ENCODE measurements around the gene DUOX1. TPM values are rescaled to one million over a fixed set of nuclear protein-coding genes. Genes with fewer than 3 reads are reported as not detected.

DUOX1 gene
- total and polyA plus RNA-seq, 2 donors (not counting 1 experiment from before 2014, with no cell fraction given), result not detected

DNA sequence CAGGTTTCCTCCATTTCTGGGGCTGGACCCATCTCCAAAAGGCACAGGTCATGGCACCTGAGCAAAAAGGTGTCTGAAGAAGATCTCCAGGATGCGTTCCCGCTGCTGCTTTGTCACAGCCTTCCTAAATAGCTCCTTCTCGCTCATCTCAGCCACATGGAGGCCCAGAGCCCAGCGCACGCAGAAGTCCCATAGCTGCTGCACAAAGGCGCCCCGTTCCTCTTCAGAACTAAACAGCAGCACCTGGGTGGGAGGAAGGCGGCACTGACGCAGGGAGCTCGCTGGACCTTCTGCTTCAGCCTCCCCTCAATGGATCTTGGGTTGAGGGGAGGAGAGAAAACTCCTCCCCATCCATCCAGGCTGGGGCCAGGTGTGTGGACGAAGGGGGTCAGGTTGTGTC lies 24.2 kb upstream of the DUOX1 start:
- Histone ChIP-seq H3K79me2 (ENCODE audit: control insufficient read depth, insufficient read depth, low read length) (no peaks in the 10 kb centered on the region), H3K27ac (ENCODE audit: insufficient read depth, low read length) (no peak overlapping the region), H3K9me3 (ENCODE audit: control insufficient read depth, insufficient read depth, low read depth, low read length) (no peaks in the 10 kb centered on the region), H3K36me3 (ENCODE audit: control insufficient read depth, insufficient read depth, low read length) (no peaks in the 10 kb centered on the region), H3K9ac (ENCODE audit: insufficient read depth, low read length) (no peak overlapping the region), H4K20me1 (ENCODE audit: control insufficient read depth, extremely low read depth, insufficient read depth, low read length) (no peaks in the 10 kb centered on the region), H3K4me1 (ENCODE audit: control insufficient read depth, extremely low read depth, insufficient read depth, low read length) (no peaks in the 10 kb centered on the region), H3K4me2 (ENCODE audit: extremely low read depth, insufficient read depth, low read length) (no peak overlapping the region), H3K4me3 (replicated peaks in 1 of 4; ENCODE audit: control extremely low read depth in 1 of 4, insufficient read depth in 1 of 4, low read depth in 3 of 4, low read length in 4 of 4) (no peak overlapping the region), H3K27me3 (ENCODE audit: control insufficient read depth, insufficient read depth, low read length) (peaks cover 17% of the 10 kb centered on the region), H2AFZ (ENCODE audit: low read length) (no peak overlapping the region)
- DNase-seq (ENCODE audit: low read depth in 2 of 2), result no peak
- TF ChIP-seq EZH2 (IDR thresholded peaks at IDR 0.05; ENCODE audit: low read length, missing control alignments), result no peak
- TF ChIP-seq, protein P1, sequence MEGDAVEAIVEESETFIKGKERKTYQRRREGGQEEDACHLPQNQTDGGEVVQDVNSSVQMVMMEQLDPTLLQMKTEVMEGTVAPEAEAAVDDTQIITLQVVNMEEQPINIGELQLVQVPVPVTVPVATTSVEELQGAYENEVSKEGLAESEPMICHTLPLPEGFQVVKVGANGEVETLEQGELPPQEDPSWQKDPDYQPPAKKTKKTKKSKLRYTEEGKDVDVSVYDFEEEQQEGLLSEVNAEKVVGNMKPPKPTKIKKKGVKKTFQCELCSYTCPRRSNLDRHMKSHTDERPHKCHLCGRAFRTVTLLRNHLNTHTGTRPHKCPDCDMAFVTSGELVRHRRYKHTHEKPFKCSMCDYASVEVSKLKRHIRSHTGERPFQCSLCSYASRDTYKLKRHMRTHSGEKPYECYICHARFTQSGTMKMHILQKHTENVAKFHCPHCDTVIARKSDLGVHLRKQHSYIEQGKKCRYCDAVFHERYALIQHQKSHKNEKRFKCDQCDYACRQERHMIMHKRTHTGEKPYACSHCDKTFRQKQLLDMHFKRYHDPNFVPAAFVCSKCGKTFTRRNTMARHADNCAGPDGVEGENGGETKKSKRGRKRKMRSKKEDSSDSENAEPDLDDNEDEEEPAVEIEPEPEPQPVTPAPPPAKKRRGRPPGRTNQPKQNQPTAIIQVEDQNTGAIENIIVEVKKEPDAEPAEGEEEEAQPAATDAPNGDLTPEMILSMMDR (conservative IDR thresholded peaks at IDR 0.05 in 1 of 2, IDR thresholded peaks at IDR 0.05 in 1 of 2; ENCODE audit: low read depth in 1 of 2, low read length in 2 of 2), result no peak

- Histone ChIP-seq H4K20me1 (ENCODE audit: control insufficient read depth, extremely low read depth, insufficient read depth, low read length) (no peaks in the 10 kb centered on the region), H2AFZ (ENCODE audit: low read length) (no peak overlapping the region), H3K36me3 (ENCODE audit: control insufficient read depth, insufficient read depth, low read length) (no peaks in the 10 kb centered on the region), H3K4me1 (ENCODE audit: control insufficient read depth, extremely low read depth, insufficient read depth, low read length) (no peaks in the 10 kb centered on the region), H3K4me2 (ENCODE audit: extremely low read depth, insufficient read depth, low read length) (no peak overlapping the region), H3K79me2 (ENCODE audit: control insufficient read depth, insufficient read depth, low read length) (no peaks in the 10 kb centered on the region), H3K9ac (ENCODE audit: insufficient read depth, low read length) (no peak overlapping the region), H3K27me3 (ENCODE audit: control insufficient read depth, insufficient read depth, low read length) (peaks cover 19% of the 10 kb centered on the region), H3K27ac (ENCODE audit: insufficient read depth, low read length) (no peak overlapping the region), H3K9me3 (ENCODE audit: control insufficient read depth, insufficient read depth, low read depth, low read length) (no peaks in the 10 kb centered on the region), H3K4me3 (replicated peaks in 1 of 4; ENCODE audit: control extremely low read depth in 1 of 4, insufficient read depth in 1 of 4, low read depth in 3 of 4, low read length in 4 of 4) (no peak overlapping the region)
- no peak for DNase-seq (ENCODE audit: low read depth in 2 of 2)
- TF ChIP-seq, protein P1 (conservative IDR thresholded peaks at IDR 0.05 in 1 of 2, IDR thresholded peaks at IDR 0.05 in 1 of 2; ENCODE audit: low read depth in 1 of 2, low read length in 2 of 2), result no peak
- no peak for TF ChIP-seq EZH2 (IDR thresholded peaks at IDR 0.05; ENCODE audit: low read length, missing control alignments)
Observed at GRCh38 chr15:45106002-45106790, 23.6 kb upstream of the DUOX1 start.

DNA sequence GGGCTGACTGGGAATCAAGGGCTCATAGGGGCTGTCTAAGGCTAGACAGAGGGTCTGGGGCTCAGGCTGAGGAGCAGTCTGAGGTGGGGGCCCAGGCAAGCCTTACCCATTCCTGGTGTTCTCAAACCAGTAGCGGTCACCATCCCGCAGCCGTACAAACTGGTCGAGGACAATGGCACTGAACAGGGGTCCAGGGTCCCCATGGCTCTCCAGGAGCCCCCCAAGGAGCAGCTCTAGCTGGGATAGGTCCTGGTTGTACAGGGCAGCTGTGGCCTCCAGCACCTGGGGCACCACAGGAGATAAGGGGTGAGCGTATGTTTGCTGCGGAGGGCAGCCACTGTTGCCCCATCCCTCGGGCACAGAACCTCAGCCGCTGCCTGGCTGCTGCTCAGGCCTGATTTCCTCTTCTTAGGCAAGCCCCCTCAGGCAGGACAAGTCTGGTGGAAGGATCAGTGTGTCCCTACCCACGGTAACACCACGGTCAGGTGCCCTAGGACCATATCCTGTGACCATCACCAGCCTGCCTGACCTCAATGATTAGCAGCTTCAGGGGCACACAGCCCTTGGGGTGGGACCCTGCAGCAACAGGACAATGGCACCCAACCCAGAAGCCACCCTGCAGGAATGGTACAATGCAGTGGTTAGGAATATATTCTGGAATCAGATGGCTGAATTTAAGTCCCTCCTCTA lies 21.7 kb upstream of the DUOX1 start:
- no peak for DNase-seq (ENCODE audit: low read depth in 2 of 2)

More for the DNA sequence above, 21.7 kb upstream of the DUOX1 start:
- Histone ChIP-seq H3K9me3 (ENCODE audit: control insufficient read depth, insufficient read depth, low read depth, low read length) (no peaks in the 10 kb centered on the region), H3K27ac (ENCODE audit: insufficient read depth, low read length) (no peak overlapping the region), H3K4me1 (ENCODE audit: control insufficient read depth, extremely low read depth, insufficient read depth, low read length) (no peaks in the 10 kb centered on the region), H3K9ac (ENCODE audit: insufficient read depth, low read length) (no peak overlapping the region), H4K20me1 (ENCODE audit: control insufficient read depth, extremely low read depth, insufficient read depth, low read length) (no peaks in the 10 kb centered on the region), H3K79me2 (ENCODE audit: control insufficient read depth, insufficient read depth, low read length) (no peaks in the 10 kb centered on the region), H3K36me3 (ENCODE audit: control insufficient read depth, insufficient read depth, low read length) (no peaks in the 10 kb centered on the region), H2AFZ (ENCODE audit: low read length) (no peak overlapping the region), H3K4me3 (replicated peaks in 1 of 4; ENCODE audit: control extremely low read depth in 1 of 4, insufficient read depth in 1 of 4, low read depth in 3 of 4, low read length in 4 of 4) (no peak overlapping the region), H3K27me3 (ENCODE audit: control insufficient read depth, insufficient read depth, low read length) (peaks cover 32% of the 10 kb centered on the region), H3K4me2 (ENCODE audit: extremely low read depth, insufficient read depth, low read length) (no peak overlapping the region)
- TF ChIP-seq, protein P1 (conservative IDR thresholded peaks at IDR 0.05 in 1 of 2, IDR thresholded peaks at IDR 0.05 in 1 of 2; ENCODE audit: low read depth in 1 of 2, low read length in 2 of 2), result no peak
- no peak for TF ChIP-seq EZH2 (IDR thresholded peaks at IDR 0.05; ENCODE audit: low read length, missing control alignments)
